Fibroblast of the aortic adventitia (primary cell): Measurements from ENCODE around the gene GAS7. TPM values are rescaled to one million over a fixed set of nuclear protein-coding genes. Genes with fewer than 3 reads are reported as not detected.

Source experiments
- DNase-seq: peaks from one replicate; pipeline ENCODE4 v3.0.0-alpha.2; 2010; ENCODE audit warnings: low read depth
- H3K4me3 ChIP-seq: 2 replicates; pipeline ENCODE4 v1.5.1; 2011; ENCODE audit warnings: low read depth, mild to moderate bottlenecking, control low read depth, low read length, moderate library complexity
- total RNA-seq: library from RNA; depleted of rRNA; stranded (reverse); fragments of >200 nt; gene quantifications from 2 replicates; pipeline ENCODE4 v1.2.3, GENCODE V29; 2012; ENCODE audit warnings: low replicate concordance
- TF ChIP-seq, protein P1 (sequence below): IDR thresholded peaks from 2 replicates; pipeline ENCODE4 v1.5.1; 2011; ENCODE audit warnings: mild to moderate bottlenecking, low read length, control low read depth, inconsistent platforms; ENCODE audit not compliant: insufficient read depth

GAS7 gene
- 7.0 and 22.2 TPM in 2 replicates for total RNA-seq

- TF ChIP-seq, protein P1, sequence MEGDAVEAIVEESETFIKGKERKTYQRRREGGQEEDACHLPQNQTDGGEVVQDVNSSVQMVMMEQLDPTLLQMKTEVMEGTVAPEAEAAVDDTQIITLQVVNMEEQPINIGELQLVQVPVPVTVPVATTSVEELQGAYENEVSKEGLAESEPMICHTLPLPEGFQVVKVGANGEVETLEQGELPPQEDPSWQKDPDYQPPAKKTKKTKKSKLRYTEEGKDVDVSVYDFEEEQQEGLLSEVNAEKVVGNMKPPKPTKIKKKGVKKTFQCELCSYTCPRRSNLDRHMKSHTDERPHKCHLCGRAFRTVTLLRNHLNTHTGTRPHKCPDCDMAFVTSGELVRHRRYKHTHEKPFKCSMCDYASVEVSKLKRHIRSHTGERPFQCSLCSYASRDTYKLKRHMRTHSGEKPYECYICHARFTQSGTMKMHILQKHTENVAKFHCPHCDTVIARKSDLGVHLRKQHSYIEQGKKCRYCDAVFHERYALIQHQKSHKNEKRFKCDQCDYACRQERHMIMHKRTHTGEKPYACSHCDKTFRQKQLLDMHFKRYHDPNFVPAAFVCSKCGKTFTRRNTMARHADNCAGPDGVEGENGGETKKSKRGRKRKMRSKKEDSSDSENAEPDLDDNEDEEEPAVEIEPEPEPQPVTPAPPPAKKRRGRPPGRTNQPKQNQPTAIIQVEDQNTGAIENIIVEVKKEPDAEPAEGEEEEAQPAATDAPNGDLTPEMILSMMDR = no peak
- DNase-seq = no peak
- H3K4me3 ChIP-seq = peak within 1 kb of the TSS; percentile 59
Observed at GRCh38 chr17:10198509-10199249, at the start of gene GAS7. TSS of gene GAS7 (minus strand) at chr17:10198606.

GRCh38 chr17:10247810-10248209, 49.4 kb upstream of the GAS7 start:
- no peak for DNase-seq
- TF ChIP-seq, protein P1 = no peak
- no peak overlapping the region for H3K4me3 ChIP-seq

- DNase-seq = peak; percentile 62
- H3K4me3 ChIP-seq = no peak overlapping the region
- TF ChIP-seq, protein P1 = no peak
Observed at GRCh38 chr17:10243883-10244844, 45.8 kb upstream of the GAS7 start.

- DNase-seq = no peak
- no peak overlapping the region for H3K4me3 ChIP-seq
- TF ChIP-seq, protein P1 = no peak
Observed at GRCh38 chr17:10241781-10242180, 43.4 kb upstream of the GAS7 start.

GRCh38 chr17:10238661-10239060, 40.3 kb upstream of the GAS7 start:
- no peak for DNase-seq
- TF ChIP-seq, protein P1 = no peak
- H3K4me3 ChIP-seq = no peak overlapping the region

DNA sequence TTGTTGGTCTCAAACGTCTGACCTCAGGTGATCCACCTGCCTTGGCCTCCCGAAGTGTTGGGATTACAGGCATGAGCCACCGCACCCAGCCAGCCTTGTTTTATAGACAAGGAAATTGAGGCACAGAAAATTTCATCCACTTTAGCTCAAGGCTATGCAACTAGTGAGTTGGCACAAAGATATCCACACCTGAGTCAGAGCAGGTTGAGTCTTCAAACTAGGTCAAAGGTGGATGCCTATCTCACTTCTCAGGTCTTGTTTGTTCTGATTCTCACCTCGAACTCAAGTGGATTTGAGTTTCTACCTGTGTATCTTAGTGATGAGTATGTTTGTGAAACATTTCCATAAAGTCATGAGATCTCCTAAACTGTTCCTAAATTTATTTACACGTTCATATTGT, 35.6 kb upstream of the GAS7 start:
- no peak for DNase-seq
- no peak overlapping the region for H3K4me3 ChIP-seq
- TF ChIP-seq, protein P1 = no peak
